H1 (cell line): ENCODE data around the gene DYNC1I1. TPM values are rescaled to one million over a fixed set of nuclear protein-coding genes. Genes with fewer than 3 reads are reported as not detected.

Source experiments
- CTCF ChIA-PET: fragments of 300-600 bp; sonication (Branson Sonifier 250); formaldehyde crosslinking; loops from one replicate; lab custom pipeline; 2021; ENCODE audit not compliant: partially characterized antibody; lab: Charles Lee
- POLR2A ChIA-PET: fragments of 300-600 bp; sonication (Branson Sonifier 250); formaldehyde crosslinking; loops from one replicate; lab custom pipeline; 2021; ENCODE audit warnings: inconsistent platforms; ENCODE audit not compliant: partially characterized antibody; lab: Charles Lee
- DNase-seq, 2 experiments: peaks; one replicate each; pipeline versions ENCODE4 v3.0.0 to v3.0.0-alpha.2; 2010 to 2022; ENCODE audit warnings: low spot score in 2 of 2, low read depth in 1 of 2, mixed read lengths in 1 of 2
- FAIRE-seq: peaks from 2 replicates; lab custom pipeline; 2011; peaks lifted over from hg19 to GRCh38; lab: Jason Lieb, UNC
- H2AFZ ChIP-seq: 2 replicates; pipeline ENCODE4 v1.8.1; 2012; ENCODE audit warnings: low read length, inconsistent platforms
- H2AK5ac ChIP-seq: 2 replicates; pipeline ENCODE4 v1.6.1; 2013; ENCODE audit warnings: low read depth, low read length
- H2BK120ac ChIP-seq: replicated peaks from 2 replicates; pipeline ENCODE3; 2013; ENCODE audit warnings: low read depth, low read length, inconsistent platforms
- H2BK12ac ChIP-seq: 2 replicates; pipeline ENCODE4 v1.6.1; 2013; ENCODE audit warnings: low read depth, low read length
- H2BK15ac ChIP-seq: 2 replicates; pipeline ENCODE4 v1.6.1; 2013; ENCODE audit warnings: low read length
- H2BK20ac ChIP-seq: 2 replicates; pipeline ENCODE4 v1.6.1; 2013; ENCODE audit warnings: low read length
- H2BK5ac ChIP-seq: 2 replicates; pipeline ENCODE4 v1.6.1; 2013; ENCODE audit warnings: low read depth, low read length
- H3K14ac ChIP-seq: 2 replicates; pipeline ENCODE4 v1.6.1; 2013; ENCODE audit warnings: inconsistent platforms; ENCODE audit not compliant: insufficient read length
- H3K18ac ChIP-seq: 2 replicates; pipeline ENCODE4 v1.6.1; 2013; ENCODE audit warnings: low read length; ENCODE audit errors: extremely low read depth
- H3K23ac ChIP-seq: 2 replicates; pipeline ENCODE4 v1.6.1; 2013; ENCODE audit warnings: inconsistent platforms; ENCODE audit not compliant: insufficient read length
- H3K23me2 ChIP-seq: 2 replicates; pipeline ENCODE4 v1.6.1; 2013; ENCODE audit warnings: low read depth, low read length
- H3K27ac ChIP-seq: 2 replicates; pipeline ENCODE4 v1.6.1; 2011; ENCODE audit warnings: low read depth, low read length, inconsistent platforms
- H3K27me3 ChIP-seq, 4 experiments: replicated peaks in 1 of 4; 1 replicate in 1 of 4; 2 replicates in 3 of 4; pipeline versions ENCODE4 v1.6.1 to v1.8.1; 2011 to 2013; ENCODE audit warnings: low read length in 3 of 4, mild to moderate bottlenecking in 3 of 4, inconsistent platforms in 2 of 4, mixed read lengths in 2 of 4, moderate library complexity in 1 of 4; ENCODE audit not compliant: control insufficient read depth in 3 of 4, insufficient read depth in 3 of 4; ENCODE audit errors: extremely low read depth in 1 of 4
- H3K36me3 ChIP-seq, 4 experiments: 2 replicates each; pipeline versions ENCODE4 v1.6.1 to v1.8.1; 2011 to 2013; ENCODE audit warnings: mild to moderate bottlenecking in 4 of 4, low read length in 3 of 4, moderate library complexity in 2 of 4, control low read depth in 1 of 4, inconsistent platforms in 1 of 4; ENCODE audit not compliant: insufficient read depth in 4 of 4, control insufficient read depth in 2 of 4
- H3K4ac ChIP-seq: replicated peaks from 2 replicates; pipeline ENCODE3; 2013; ENCODE audit warnings: low read length, low read depth, mixed read lengths, inconsistent platforms; ENCODE audit not compliant: insufficient read length
- H3K4me1 ChIP-seq, 4 experiments: replicated peaks in 1 of 4; 1 replicate in 1 of 4; 2 replicates in 3 of 4; pipeline versions ENCODE4 v1.6.1 to v1.8.1; 2011 to 2013; ENCODE audit warnings: low read length in 3 of 4, inconsistent platforms in 2 of 4, mixed read lengths in 1 of 4; ENCODE audit not compliant: insufficient read depth in 4 of 4, control insufficient read depth in 3 of 4
- H3K4me2 ChIP-seq, 2 experiments: 2 replicates each; pipeline versions ENCODE4 v1.6.1 to v1.8.1; 2011 to 2013; ENCODE audit warnings: low read depth in 2 of 2, low read length in 2 of 2, control low read depth in 1 of 2, inconsistent platforms in 1 of 2, mild to moderate bottlenecking in 1 of 2; ENCODE audit not compliant: insufficient read depth in 1 of 2
- H3K4me3 ChIP-seq, 4 experiments: fragments of 200-600, 300-600 bp in 1 of 4; sonication (generic), shearing (Covaris generic), sonication (Bioruptor Twin) in 1 of 4; 2 replicates each; pipeline versions ENCODE4 v1.5.1 to v1.8.1; 2011 to 2016; ENCODE audit warnings: low read length in 4 of 4, low read depth in 3 of 4, control low read depth in 2 of 4, inconsistent platforms in 2 of 4, mild to moderate bottlenecking in 2 of 4, mixed read lengths in 1 of 4, moderate library complexity in 1 of 4; ENCODE audit not compliant: insufficient read depth in 2 of 4; ENCODE audit errors: extremely low read depth in 1 of 4
- H3K56ac ChIP-seq: replicated peaks from 2 replicates; pipeline ENCODE3; 2013; ENCODE audit warnings: low read depth, mild to moderate bottlenecking, mixed read lengths, low read length, inconsistent platforms; ENCODE audit not compliant: insufficient read length
- H3K79me1 ChIP-seq: 2 replicates; pipeline ENCODE4 v1.6.1; 2013; ENCODE audit warnings: low read depth, low read length, control low read depth
- H3K79me2 ChIP-seq, 2 experiments: 2 replicates each; pipeline versions ENCODE4 v1.6.1 to v1.8.1; 2012 to 2013; ENCODE audit warnings: low read length in 2 of 2, mild to moderate bottlenecking in 2 of 2, inconsistent platforms in 1 of 2; ENCODE audit not compliant: insufficient read depth in 2 of 2, control insufficient read depth in 1 of 2
- H3K9ac ChIP-seq, 4 experiments: replicated peaks in 1 of 4; 1 replicate in 1 of 4; 2 replicates in 3 of 4; pipeline versions ENCODE4 v1.6.1 to v1.8.1; 2011 to 2013; ENCODE audit warnings: low read depth in 3 of 4, low read length in 3 of 4, control low read depth in 2 of 4, mild to moderate bottlenecking in 2 of 4, moderate library complexity in 2 of 4, inconsistent platforms in 1 of 4; ENCODE audit errors: extremely low read depth in 1 of 4
- H3K9me3 ChIP-seq, 2 experiments: 2 replicates each; pipeline versions ENCODE4 v1.6.1 to v1.8.1; 2012 to 2013; ENCODE audit warnings: mild to moderate bottlenecking in 2 of 2, moderate library complexity in 2 of 2, control low read depth in 1 of 2, inconsistent platforms in 1 of 2, low read depth in 1 of 2, low read length in 1 of 2, mixed read lengths in 1 of 2; ENCODE audit not compliant: insufficient read depth in 2 of 2
- H4K20me1 ChIP-seq, 2 experiments: replicated peaks in 1 of 2; 2 replicates each; pipeline versions ENCODE3 to v1.8.1; 2011 to 2013; ENCODE audit warnings: inconsistent platforms in 2 of 2, low read length in 2 of 2, mild to moderate bottlenecking in 1 of 2; ENCODE audit not compliant: insufficient read depth in 2 of 2, control insufficient read depth in 1 of 2
- H4K5ac ChIP-seq: 2 replicates; pipeline ENCODE4 v1.6.1; 2013; ENCODE audit warnings: low read length, low read depth, mixed read lengths, inconsistent platforms; ENCODE audit not compliant: insufficient read length
- H4K8ac ChIP-seq: 2 replicates; pipeline ENCODE4 v1.8.0; 2013; ENCODE audit warnings: mild to moderate bottlenecking, moderate library complexity, low read length, inconsistent platforms; ENCODE audit not compliant: insufficient read depth; ENCODE audit errors: extremely low read depth
- H4K91ac ChIP-seq: replicated peaks from 2 replicates; pipeline ENCODE3; 2013; ENCODE audit warnings: low read length, mixed read lengths, inconsistent platforms; ENCODE audit not compliant: insufficient read length
- CTCF ChIP-seq, 3 experiments: IDR thresholded peaks; 1 replicate in 2 of 3; 2 replicates in 1 of 3; pipeline versions ENCODE4 v1.5.1 to v1.6.1; 2011; ENCODE audit warnings: low read length in 3 of 3, mild to moderate bottlenecking in 3 of 3, inconsistent platforms in 2 of 3, low read depth in 1 of 3, moderate library complexity in 1 of 3; ENCODE audit not compliant: insufficient read depth in 1 of 3; ENCODE audit errors: control extremely low read depth in 1 of 3
- FOSL1 ChIP-seq: IDR thresholded peaks from 2 replicates; pipeline ENCODE4 v1.6.1; 2011; ENCODE audit warnings: mild to moderate bottlenecking, low read depth, low read length, moderate library complexity; ENCODE audit not compliant: insufficient read depth
- KDM1A ChIP-seq: fragments of 200-600, 300-600 bp; sonication (generic); IDR thresholded peaks from 2 replicates; pipeline ENCODE4 v1.7.1; 2016; ENCODE audit warnings: mild to moderate bottlenecking, low read length, borderline replicate concordance
- NRF1 ChIP-seq: IDR thresholded peaks from 2 replicates; pipeline ENCODE4 v1.6.1; 2011; ENCODE audit warnings: mild to moderate bottlenecking, low read depth, low read length, improper control_type of control experiment
- TAF7 ChIP-seq: optimal IDR thresholded peaks from 2 replicates; pipeline ENCODE3; 2011; ENCODE audit warnings: low read depth, mild to moderate bottlenecking, inconsistent platforms, low read length, moderate library complexity, borderline replicate concordance
- TEAD4 ChIP-seq: IDR thresholded peaks from 2 replicates; pipeline ENCODE4 v1.6.1; 2012; ENCODE audit warnings: low read depth, low read length, inconsistent platforms, mixed read lengths
- WGBS, 2 experiments: shearing (Covaris generic) in 1 of 2; methylation state at CpG; one replicate each; pipeline versions ENCODE4 v1.1.6 to v1.1.7; 2013 to 2015; ENCODE audit warnings: low lambda C conversion rate in 2 of 2, mixed read lengths in 2 of 2, inconsistent platforms in 1 of 2, low coverage in 1 of 2, missing lambda C conversion rate in 1 of 2; ENCODE audit not compliant: insufficient replicate concordance in 2 of 2, insufficient coverage in 1 of 2, insufficient read length in 1 of 2; ENCODE audit errors: extremely low coverage in 1 of 2, missing lambda C conversion rate in 1 of 2; 5-methylcytosine and 5-hydroxymethylcytosine counted together
- polyA plus RNA-seq, 7 experiments: library from polyadenylated mRNA; depleted of rRNA in 3 of 7; stranded (reverse) in 5 of 7; unstranded in 2 of 7; fragments of >200 nt in 5 of 7; fragments of 200-250 nt in 2 of 7; gene quantifications; 1 replicate in 5 of 7; 2 replicates in 1 of 7; 4 replicates in 1 of 7; pipeline versions ENCODE4 v1.2.1 to v1.2.3, GENCODE V29; 2011 to 2013; ENCODE audit warnings: missing spikeins in 2 of 7, mixed read lengths in 2 of 7
- total RNA-seq: library from RNA; stranded (reverse); fragmentation: NEBNext Ultra II Directional; extraction: Animal tissue kit (Norgen Biotek cat#: 25700); gene quantifications from 2 replicates; pipeline ENCODE4 v1.2.1, GENCODE V29; 2021

DYNC1I1 gene
- total and polyA plus RNA-seq, 2 of the 8 experiments (the other 6 are each of a cell fraction or from before 2014, with no cell fraction given), result 0.45 to 0.58 TPM

- Histone ChIP-seq H3K4ac (no peak overlapping the region), H3K79me1 (no peaks in the 10 kb centered on the region), H3K79me2 (no peaks in the 10 kb centered on the region), H2AFZ (no peak overlapping the region; the same call in 1 of the 2 replicates), H2BK120ac (no peak overlapping the region), H2BK20ac (no peak overlapping the region), H4K20me1 (no peaks in the 10 kb centered on the region), H2AK5ac (no peak overlapping the region), H3K4me1 (no peaks in the 10 kb centered on the region), H3K9ac (no peak overlapping the region), H3K36me3 (no peaks in the 10 kb centered on the region), H3K14ac (no peak overlapping the region), H3K4me3 (no peak overlapping the region), H3K27ac (no peak overlapping the region), H2BK12ac (no peak overlapping the region), H4K8ac (no peak overlapping the region), H3K9me3 (no peaks in the 10 kb centered on the region), H4K91ac (no peak overlapping the region), H2BK5ac (no peak overlapping the region), H3K4me2 (no peak overlapping the region), H3K18ac (no peak overlapping the region), H3K27me3 (no peaks in the 10 kb centered on the region), H3K23ac (no peak overlapping the region), H3K23me2 (no peaks in the 10 kb centered on the region; the same call in 1 of the 2 replicates), H2BK15ac (no peak overlapping the region), H4K5ac (no peak overlapping the region), H3K56ac (no peak overlapping the region)
- no peak for FAIRE-seq
- CTCF ChIA-PET, result interaction anchor here (0.7 to 1.5 kb wide), 6 partner anchors 18 to 1415 kb away, joined by 3 to 6 read pairs (median 4); no protein-coding TSS in a partner anchor
- TF ChIP-seq TEAD4, result no peak
- TF ChIP-seq KDM1A, result no peak
- TF ChIP-seq NRF1, result no peak
- TF ChIP-seq CTCF (IDR thresholded peaks at IDR 0.05; ENCODE audit: control extremely low read depth in 1 of 3, insufficient read depth in 1 of 3, low read depth in 1 of 3, low read length in 3 of 3), result no peak
- no peak for TF ChIP-seq TAF7
- TF ChIP-seq FOSL1, result no peak
- 88% methylated on average over 6 of the region's 6 CpGs; no CpG with 5 or more reads in 1 of the 2 experiments for WGBS, 2 experiments
- POLR2A ChIA-PET, result interaction anchor here (0.6 to 0.9 kb wide), 2 partner anchors 29 to 112 kb away, joined by 3 read pairs; no protein-coding TSS in a partner anchor
- DNase-seq, result no peak
These were observed 16.9 kb upstream of the DYNC1I1 start for GRCh38 chr7:95755277-95755934.
